ENCODE results near the gene TP63.

- no peak for TF ChIP-seq REST (IDR thresholded peaks at IDR 0.05; ENCODE audit: low read depth)
- no peak for TF ChIP-seq YY1 (IDR thresholded peaks at IDR 0.05; ENCODE audit: low read depth)
- TF ChIP-seq CREB1 (IDR thresholded peaks at IDR 0.05; ENCODE audit: low read depth): no peak
- no peak for TF ChIP-seq MAX (IDR thresholded peaks at IDR 0.05)
- TF ChIP-seq CEBPB (IDR thresholded peaks at IDR 0.05): no peak
- no peak for TF ChIP-seq EP300 (IDR thresholded peaks at IDR 0.05; ENCODE audit: borderline replicate concordance)
- TF ChIP-seq NFIC (IDR thresholded peaks at IDR 0.05): no peak
- TF ChIP-seq TAF1 (IDR thresholded peaks at IDR 0.05; ENCODE audit: low read depth): no peak
Observed at GRCh38 chr3:189797103-189797750, 166.0 kb downstream of the TP63 start.
